ENCODE data around the gene MAMDC2.

MAMDC2 gene
- long read RNA-seq, donor 1 = 0 reads
- long read RNA-seq, donor 2 = 0 reads
- long read RNA-seq, donor 3, partial matches to known transcripts = 0 of 1 reads
- long read RNA-seq, donor 3, other reads (novel, unspliced or antisense) = 0 of 1 reads
- long read RNA-seq, donor 4 = 0 reads
- long read RNA-seq, donor 5, partial matches to known transcripts = 0 of 1 reads
- long read RNA-seq, donor 5, other reads (novel, unspliced or antisense) = 0 of 1 reads
- long read RNA-seq, donor 6, partial matches to known transcripts = 0 of 1 reads
- long read RNA-seq, donor 6, other reads (novel, unspliced or antisense) = 0 of 1 reads
- long read RNA-seq, donor 7 = 0 reads
- long read RNA-seq, donor 8 = 0 reads

- peak; percentile 68 for DNase-seq
Measured at GRCh38 chr9:70043689-70044489, at the start of gene MAMDC2. TSS of gene MAMDC2 (plus strand) at chr9:70043848. CDS start at chr9:70044198, 350 bp downstream.

GRCh38 chr9:69995846-69996245 is 47.8 kb upstream of the MAMDC2 start:
- no peak for DNase-seq

GRCh38 chr9:69996967-69997366 is 46.7 kb upstream of the MAMDC2 start:
- DNase-seq = no peak

- no peak for DNase-seq
Measured at GRCh38 chr9:69997524-69997923, 46.1 kb upstream of the MAMDC2 start.

- no peak for DNase-seq
Measured at GRCh38 chr9:69999315-69999714, 44.3 kb upstream of the MAMDC2 start.

- DNase-seq = no peak
Measured at GRCh38 chr9:70000469-70000868, 43.2 kb upstream of the MAMDC2 start.

- DNase-seq = no peak
Measured at GRCh38 chr9:70003901-70004714, 39.5 kb upstream of the MAMDC2 start.

GRCh38 chr9:70006306-70006705 is 37.3 kb upstream of the MAMDC2 start:
- DNase-seq = no peak

GRCh38 chr9:70007831-70008230 is 35.8 kb upstream of the MAMDC2 start:
- DNase-seq = no peak

- no peak for DNase-seq
Measured at GRCh38 chr9:70010015-70010414, 33.6 kb upstream of the MAMDC2 start.

- no peak for DNase-seq
Measured at GRCh38 chr9:70011366-70011765, 32.3 kb upstream of the MAMDC2 start.

GRCh38 chr9:70012569-70012968 is 31.1 kb upstream of the MAMDC2 start:
- no peak for DNase-seq

GRCh38 chr9:70013598-70014196 is 30.0 kb upstream of the MAMDC2 start:
- DNase-seq = no peak

GRCh38 chr9:70015099-70015498 is 28.5 kb upstream of the MAMDC2 start:
- no peak for DNase-seq

- no peak for DNase-seq
Measured at GRCh38 chr9:70020217-70020616, 23.4 kb upstream of the MAMDC2 start.

GRCh38 chr9:70020991-70021571 is 22.6 kb upstream of the MAMDC2 start:
- DNase-seq = no peak

- no peak for DNase-seq
Measured at GRCh38 chr9:70028287-70028686, 15.4 kb upstream of the MAMDC2 start.

GRCh38 chr9:70030156-70030555 is 13.5 kb upstream of the MAMDC2 start:
- DNase-seq = no peak

- DNase-seq = no peak
Measured at GRCh38 chr9:70031141-70031545, 12.5 kb upstream of the MAMDC2 start.

- DNase-seq = no peak
Measured at GRCh38 chr9:70034271-70034711, 9.4 kb upstream of the MAMDC2 start.

- no peak for DNase-seq
Measured at GRCh38 chr9:70035691-70036090, 8.0 kb upstream of the MAMDC2 start.

GRCh38 chr9:70036641-70037040 is 7.0 kb upstream of the MAMDC2 start:
- no peak for DNase-seq

Measured in right kidney (tissue), 9 donors.